NCI-H2107 treated with DMSO at 0.1 percent for 48 hours (cell line): ENCODE data around the gene LRRC8C.

Experiments used
- DNase-seq: peaks from one replicate; lab custom pipeline; 2025; ENCODE audit not compliant: unreplicated experiment; lab: John Stamatoyannopoulos, UW

The LRRC8C gene

DNA sequence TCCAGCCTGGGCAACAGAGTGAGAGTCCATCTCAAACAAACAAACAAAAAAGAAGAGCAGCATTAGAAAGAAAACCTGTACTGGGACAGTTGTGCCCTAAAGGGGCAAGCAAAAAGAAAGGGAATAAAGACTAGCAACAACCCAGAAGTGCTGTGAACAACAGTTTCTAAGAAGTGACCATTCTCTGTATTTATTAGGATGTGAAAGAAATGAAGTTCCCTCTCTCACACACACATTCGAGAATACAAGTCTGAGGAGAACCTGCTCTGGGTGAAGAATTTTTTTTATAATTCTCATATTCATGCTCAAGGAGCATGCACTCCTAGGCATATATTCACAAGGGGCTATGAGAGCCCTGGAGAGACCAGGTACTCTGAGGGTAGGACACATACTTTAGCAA lies 128.4 kb downstream of the LRRC8C start:
- no peak for DNase-seq

DNA sequence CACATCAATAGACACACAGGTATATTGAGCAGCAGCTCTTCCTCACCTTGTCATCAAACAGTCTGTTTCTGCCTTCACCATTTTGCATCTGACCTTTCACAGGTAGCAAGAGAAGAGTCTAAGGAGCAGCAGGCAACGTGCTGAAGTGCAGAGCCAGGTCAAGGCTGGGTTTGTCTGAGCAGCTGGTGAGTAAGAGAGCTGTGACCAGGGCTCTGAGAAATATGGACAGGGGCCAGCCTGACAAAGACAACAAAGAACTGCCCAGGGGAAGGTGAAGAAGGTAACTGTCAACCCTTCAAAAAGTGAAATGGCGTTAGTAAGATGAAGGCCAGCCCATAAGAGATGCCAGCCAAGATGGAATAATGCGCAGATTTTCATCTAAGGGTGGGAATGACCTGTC lies 129.0 kb downstream of the LRRC8C start:
- no peak for DNase-seq

DNA sequence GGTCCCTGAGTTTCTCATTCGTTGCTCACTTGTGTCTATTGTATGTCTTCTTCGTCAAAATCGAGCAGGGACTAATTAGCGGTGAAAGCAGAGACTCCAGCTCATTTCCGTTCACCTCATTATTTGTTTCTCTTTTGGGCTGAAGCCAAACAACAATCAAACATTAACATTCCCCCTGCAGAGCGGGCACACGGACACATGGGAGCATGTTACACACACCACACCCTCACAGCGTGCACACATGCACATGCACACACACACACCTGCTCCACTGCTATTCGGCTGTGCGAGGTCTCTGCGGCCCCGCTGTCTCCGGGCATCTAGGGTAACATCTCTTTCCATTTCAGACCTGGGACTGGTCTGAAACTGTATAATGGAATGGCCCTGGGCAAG lies 129.5 kb downstream of the LRRC8C start:
- DNase-seq, result peak; percentile 59

DNA sequence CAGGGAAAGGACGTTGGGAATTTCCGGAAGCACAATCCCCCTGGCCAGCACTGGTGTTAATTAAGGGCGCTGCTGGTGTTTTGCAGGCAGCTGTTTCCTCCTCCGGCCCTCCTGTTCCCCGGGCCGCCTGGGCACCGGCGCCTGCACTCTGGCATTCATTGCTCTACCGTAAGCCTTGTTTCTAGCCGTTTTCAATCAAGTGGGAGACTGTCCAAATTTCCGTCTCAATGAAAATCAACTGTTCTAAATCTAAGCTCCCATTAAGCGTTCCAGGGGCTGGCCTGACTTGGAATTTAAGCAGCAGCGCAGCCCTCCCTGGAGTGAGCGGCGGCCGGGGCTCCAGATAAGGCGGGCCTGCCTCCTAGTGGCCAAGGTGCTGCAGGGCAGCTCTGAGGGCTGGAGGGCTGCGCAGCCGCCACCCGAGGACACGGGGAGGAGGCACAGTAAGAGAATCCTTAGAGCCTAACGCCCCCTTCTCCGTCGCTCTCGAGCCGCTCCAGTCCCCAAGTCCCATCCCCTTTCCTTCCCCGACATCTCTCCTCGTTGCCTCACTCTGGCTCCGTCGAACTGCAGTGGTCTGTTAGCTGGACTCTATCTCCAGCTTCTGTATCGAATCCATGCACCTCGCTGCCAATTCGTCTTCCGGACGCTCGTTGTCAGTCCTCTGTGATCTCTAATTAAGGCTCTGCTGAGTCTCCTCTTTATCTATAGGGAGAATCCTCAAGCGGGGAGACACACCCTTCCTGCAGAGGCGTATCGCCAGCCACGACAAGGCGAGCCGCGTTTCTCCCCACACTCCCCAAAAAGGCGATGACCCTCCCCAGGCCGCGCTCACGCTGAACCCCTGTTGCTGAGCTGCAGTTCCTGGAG lies 130.1 kb downstream of the LRRC8C start:
- DNase-seq, result peak; percentile 67

DNA sequence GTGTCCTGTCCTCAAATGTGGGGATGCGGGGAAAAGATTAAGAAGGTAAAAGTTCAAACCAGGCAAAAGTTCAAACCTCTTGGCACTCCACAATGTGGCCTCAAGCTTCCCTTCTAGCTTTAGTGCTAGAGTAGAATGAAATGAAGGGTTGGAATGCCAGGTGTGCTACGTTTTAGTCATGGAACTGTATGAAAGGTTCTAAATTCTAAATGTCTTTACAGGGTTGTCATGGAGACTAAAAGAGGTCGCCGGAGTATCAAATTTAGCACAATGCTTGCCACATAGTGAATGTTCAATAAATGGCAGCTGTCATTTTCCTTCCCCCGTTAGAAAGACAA lies 130.7 kb downstream of the LRRC8C start:
- no peak for DNase-seq

DNA sequence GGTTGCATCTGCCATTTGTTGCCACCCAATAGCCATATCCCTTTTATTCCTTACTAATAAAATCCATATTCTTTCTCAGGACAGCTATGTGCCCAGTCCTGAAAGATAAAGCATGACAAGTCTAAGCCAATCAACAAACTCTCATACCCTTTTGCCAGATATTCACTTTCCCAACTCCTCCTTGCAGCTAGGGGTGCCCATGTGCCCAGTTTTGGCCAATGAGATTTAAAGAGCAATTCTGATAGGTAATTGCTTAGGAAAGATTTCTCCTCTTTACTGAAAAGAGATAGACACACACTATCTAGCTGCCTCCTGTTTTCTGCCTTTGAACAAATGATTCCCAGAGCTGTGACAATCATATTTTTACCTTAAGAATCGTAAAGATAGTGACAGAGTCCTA lies 132.9 kb downstream of the LRRC8C start:
- DNase-seq, result no peak

DNA sequence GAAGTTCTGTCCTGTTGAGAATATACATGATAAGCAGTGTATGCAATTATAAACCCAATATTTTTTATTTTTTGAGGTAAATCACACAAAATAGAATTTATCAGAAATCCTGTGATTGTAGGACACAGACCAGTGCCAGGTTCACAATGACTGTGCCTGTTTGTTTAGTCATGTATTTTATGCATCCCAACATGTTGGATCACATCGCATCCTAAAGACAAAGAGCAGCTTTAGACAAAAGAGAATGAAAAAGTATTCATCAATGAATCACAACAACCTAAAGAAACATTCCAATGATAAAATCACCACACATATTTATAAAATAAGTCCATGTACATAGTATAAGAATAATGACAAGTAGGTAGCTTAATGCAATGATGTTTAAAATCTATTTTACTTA lies 134.7 kb downstream of the LRRC8C start:
- no peak for DNase-seq
